ENCODE results near the gene SCPEP1.

SCPEP1 gene

DNA sequence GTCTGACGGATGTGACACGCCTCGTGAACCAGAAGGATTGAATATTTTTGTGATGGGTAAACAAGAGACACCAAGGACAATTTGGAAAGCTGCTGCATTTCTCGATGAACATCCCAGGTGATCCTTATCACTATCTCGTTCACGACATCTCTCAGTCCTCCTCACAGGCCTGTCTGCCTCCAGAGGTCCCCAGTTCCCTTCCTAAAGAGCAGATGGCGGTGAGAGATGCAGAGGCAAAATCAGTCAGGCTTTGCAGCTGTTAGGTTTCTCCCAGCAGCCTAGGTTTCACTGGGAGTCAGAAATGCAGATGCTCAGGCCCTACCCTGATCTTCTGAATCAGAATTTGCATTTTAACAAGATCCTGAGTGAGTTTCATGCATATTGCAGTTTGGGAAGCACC lies 23.6 kb downstream of the SCPEP1 start:
- no peak for DNase-seq

DNA sequence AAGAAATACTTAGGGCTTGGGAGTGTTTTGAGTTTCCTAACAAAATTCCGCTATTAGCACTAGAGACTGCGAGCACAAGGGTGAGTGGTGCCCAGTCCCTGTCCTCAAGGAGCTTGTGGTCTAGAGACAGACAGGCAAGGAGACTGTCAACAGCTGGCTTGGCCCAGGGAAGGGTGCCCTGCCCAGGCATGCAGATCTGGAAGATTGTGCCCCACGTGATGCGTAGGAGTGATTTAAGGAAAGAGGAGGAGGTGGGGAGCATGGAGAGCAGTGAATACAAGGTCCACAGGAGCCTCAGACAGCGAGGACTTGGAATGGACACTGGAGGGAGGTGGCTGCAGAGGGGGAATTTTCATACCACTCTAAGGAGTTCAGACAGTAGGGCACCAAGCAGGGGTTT lies 25.0 kb downstream of the SCPEP1 start:
- no peak for DNase-seq

DNA sequence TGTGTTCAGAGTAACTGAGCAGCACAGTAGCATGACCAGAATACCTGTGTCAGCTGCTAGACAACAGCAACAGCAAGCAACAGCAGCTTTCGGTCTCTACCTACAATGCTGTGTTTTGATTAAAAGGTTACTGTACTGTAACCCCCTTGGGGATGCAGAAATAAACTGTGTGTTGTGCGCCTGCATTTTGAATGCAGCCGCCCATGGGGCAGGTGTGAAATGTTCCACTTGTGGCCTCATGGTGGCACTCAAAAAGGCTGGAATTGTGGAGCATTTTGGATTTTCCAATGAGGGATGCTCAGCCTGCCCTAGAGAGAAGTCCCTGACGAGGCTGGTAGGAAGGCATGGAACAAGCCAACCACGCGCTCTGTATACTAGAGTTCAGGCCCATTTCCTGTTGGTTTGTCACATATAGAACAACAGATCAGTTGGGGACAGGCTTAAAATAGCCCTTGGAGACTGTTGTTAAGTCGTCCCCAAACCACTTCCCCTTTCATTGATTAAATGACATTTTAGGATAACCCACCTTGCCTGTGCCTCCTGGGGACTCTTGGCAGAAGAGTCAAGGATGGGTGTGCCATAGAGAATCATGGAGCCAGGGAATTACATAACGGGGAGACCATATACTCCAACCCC lies 27.1 kb downstream of the SCPEP1 start:
- DNase-seq = peak in 1 of 5 experiments; percentile 21

DNA sequence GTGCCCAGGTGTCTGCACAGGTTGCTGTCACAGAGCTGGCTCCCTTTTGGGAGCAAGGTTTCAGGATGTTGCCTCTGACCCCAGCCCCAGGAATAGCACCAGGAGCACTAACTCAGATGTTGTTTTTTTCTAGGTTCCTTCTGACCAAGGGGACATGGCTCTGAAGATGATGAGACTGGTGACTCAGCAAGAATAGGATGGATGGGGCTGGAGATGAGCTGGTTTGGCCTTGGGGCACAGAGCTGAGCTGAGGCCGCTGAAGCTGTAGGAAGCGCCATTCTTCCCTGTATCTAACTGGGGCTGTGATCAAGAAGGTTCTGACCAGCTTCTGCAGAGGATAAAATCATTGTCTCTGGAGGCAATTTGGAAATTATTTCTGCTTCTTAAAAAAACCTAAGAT lies 28.1 kb downstream of the SCPEP1 start:
- DNase-seq = no peak

DNA sequence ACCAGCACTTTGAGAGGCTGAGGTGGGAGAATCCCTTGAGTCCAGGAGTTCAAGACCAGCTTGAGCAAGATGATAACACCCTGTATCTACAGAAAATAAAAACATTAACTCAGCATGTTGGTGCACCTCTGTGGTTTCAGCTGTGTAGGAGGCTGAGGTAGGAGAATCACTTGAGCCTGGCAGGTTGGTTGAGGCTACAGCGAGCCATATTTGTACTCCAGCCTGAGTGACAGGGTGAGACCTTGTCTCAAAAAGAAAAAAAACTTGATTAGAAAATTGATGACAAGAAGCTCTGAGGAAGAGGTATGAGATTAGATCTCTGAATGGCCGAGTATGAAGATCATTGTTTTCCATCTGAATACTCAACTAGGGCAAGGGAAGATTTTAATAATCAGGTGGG lies 31.0 kb downstream of the SCPEP1 start:
- DNase-seq = peak in 1 of 5 experiments; percentile 11

DNA sequence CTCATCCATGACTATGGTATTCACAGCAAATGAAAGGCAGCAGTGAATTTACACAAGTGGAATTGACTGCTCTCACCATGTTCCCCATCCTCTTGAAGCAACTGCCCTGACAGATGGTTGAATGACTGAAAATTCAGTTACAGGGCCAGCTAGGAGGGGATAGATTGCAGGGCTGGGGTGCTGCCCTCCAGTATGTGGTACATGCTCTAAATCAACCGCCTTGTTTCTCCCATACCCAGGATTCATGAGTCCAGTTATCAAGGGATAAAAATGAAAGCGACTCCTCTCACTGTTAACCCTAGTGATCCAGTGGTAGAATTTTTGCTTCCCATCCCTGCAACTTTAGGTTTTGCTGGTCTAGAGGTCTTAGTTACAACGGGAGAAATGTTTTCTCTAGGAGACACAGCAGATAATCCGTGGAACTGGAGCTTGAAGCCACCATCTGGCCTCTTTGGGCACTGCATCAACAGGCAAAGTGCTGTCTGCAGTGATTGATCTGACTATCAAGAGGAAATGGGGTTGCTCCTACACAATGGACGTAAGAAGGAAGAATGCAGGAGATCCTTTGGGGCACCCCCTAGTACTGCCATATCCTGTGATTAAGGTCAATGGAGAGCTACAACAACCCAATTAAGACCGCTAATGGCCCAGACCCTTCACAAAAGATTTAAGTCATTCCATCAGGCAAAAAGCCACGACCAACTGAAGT lies 32.0 kb downstream of the SCPEP1 start:
- peak in 4 of 5 experiments; percentile 2 to 69 (median 26) for DNase-seq

DNA sequence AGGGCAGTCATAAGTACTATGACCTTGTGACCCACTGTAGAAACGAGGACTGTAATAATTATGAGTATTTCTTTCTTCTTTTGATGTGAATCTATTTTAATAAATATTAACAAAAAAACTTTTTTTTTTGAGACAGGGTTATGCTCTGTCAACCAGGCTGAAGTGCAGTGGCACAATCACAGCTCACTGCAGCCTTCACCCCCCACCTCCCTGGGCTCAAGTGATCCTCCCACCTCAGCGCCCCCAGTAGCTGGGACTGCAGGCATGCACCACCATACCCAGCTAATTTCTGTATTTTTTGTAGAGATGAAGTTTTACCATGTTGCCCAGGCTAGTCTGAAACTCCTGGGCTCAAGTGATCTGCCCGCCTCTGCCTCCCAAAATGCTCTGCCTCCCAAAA lies 32.6 kb downstream of the SCPEP1 start:
- DNase-seq = no peak

DNA sequence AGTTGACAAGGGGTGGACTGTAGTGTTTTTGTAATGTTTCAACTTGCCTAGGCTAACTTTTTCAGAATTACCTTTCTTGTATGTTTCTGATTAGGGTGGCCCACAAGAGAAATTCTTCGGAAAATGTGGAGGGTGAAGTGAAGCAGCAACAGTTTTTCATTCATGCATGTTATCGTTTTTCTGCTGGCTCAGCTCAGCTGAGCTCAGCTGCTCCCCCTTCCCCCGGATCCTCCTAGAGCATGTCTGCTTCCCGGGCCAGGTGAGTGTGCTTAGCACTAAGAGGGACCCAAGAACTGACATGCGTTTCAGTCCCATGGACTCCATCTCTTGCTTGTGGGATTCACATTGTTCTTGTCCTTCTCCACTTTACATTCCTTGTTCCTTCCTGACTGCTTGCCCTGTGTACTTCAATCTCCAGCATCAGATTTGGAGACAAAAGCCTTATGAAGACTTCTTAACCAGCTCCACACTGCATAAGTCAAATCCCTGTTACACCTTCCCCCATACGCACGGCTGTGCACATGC lies 33.6 kb downstream of the SCPEP1 start:
- no peak for DNase-seq

DNA sequence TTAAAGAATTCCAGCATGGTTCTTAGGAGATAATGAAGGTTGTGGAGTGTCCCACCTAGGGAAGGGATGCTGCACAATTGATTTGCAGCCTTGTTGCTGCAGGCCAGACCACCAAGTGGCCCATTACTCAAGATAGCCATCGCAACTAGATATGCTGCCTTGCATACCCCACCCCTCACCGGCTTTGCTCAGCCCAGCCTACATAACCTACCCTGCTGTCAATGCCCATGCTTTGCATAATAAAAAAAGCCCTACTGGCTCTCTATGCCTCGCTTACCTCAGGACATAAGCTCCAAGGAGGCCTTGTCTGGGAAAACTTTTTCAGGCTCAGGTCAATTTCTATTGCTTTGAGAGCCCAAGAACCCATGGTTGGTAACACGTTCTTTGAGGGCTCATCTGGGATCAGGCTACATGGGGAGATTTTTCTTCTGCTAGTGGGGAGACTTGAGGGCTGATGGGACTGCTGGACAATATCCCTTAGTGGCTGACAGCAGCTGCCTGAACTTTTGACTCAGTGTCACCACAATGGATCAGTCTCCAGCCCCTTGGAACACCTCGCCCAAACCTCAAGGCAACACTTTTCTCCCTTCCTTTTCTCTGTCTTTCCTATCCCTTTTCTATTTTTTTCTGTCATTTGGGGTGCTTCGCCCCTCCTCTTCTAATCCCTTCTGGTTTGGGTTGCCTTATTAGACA lies 38.3 kb downstream of the SCPEP1 start:
- no peak for DNase-seq

DNA sequence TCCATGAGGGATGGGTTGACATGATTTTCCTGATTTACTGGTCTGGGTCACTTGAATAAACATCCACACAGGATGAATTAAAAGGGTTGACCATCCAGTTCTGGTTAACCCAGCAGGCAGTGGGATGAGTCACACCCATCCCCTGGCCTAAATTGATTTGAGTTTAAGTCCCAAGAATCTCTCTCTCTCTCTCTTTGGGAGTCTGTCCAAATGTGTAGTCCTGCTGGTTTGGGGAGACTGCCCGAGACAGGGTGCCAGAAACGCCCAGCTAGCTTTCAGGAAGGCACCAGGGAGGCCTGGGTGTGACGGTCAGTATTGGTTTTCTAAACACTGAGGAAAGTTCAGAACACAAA lies 38.8 kb downstream of the SCPEP1 start:
- no peak for DNase-seq

DNA sequence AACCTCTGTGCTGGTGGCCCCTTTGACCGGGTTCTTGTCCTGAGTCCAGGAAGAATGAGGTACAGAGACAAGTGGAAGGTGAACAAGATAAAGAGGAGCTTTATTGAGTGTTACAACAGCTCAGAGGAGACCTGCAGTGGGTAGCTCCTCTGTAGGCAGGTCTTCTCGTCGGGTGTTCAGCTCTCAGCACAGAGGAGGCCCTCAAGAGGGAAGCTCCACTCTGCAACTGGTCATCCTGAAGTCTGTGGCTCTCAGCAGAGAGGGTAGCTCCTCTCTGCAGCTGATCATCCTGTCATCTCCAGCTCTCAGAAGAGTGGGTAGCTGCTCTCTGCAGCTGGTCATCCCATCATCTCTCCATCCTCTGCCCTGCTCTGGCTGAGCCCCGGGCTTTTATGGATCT lies 39.7 kb downstream of the SCPEP1 start:
- DNase-seq = no peak

DNA sequence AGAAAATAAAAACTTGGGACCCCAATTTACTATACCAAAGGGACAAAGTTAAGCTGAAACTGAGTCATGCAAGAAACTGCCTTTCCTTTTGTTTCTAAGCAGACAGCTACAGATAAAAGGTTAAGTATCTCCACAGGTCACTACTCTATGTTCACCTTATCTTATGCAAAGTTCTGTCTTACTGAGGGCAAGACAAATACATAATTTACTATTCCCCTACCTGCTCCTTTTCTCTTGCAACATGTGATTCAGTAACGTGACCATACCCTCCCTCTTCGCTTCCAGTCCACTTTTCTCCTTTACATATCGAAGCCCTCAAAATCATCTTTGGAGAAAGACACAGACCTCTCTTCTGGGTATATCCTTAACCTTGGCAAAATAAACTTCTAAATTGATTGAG lies 42.3 kb downstream of the SCPEP1 start:
- no peak for DNase-seq

DNA sequence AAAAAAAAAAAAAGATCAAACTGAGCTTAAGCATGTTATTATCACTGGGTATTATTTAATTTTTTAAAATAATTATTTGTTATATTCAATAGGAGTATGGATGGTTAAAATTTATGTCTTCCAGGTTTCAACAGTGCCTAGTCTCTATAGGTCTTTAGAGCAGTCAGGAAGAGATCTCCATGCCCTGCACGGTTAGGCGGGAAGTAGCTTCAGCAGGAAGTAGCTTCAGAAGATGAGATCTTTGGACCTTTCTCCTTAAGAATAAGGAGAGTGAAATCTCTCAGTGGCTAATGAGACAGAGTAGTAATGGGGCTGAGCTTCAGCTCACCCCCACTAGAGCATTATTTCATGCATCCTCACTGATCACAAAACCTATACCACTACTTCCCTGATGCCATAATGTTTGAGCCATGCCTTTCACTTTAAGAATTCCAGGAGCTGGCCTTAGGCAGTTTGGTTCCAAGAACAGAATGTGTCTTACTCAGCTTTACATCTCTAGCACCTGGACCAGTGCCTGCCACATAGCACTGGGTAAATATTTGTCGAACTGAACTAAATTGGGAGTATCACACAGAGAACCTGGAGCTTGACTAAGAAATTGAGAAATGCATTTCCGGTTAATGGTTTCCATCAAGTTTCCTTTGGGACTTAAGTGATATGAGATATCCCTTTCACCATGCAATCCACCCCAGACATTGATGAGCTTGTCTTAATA lies 43.5 kb downstream of the SCPEP1 start:
- no peak for DNase-seq

DNA sequence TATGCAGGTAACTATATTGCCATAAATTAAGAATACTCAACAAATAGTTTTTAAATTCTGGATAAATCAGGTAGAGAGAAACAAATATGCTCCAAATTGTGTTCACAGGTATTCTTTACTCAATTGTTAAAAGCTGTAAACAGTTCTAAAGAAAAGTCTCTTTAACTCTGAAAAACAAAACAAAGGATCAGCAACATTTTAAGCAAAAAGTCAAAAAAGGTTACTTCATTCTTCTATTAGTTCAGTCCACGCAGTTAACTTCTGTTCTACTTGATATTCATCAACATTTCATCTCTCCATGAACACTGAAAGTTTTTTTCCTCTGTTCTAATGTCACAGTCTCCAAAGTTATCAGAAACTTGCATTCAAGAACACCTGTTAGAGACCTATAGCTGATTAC lies 47.9 kb downstream of the SCPEP1 start:
- DNase-seq = no peak

DNA sequence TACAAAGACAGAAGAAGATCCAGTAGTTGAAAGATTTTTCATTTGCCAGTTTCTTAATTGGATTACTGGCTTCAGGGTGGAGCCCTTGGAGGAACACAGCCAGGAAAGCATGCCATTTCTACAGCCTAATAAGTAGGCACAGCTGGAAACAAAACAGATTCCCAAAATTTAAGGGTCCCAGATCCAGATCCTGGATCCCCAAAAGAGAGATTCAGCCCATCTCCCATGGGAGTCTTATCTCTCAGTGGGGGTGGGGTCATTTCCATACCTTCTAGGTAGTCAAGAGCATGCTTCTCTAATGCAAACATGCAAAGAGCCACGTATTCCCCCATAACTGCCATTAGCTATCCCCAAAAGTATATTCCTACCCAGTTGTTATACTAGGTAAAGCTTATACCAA lies 49.9 kb downstream of the SCPEP1 start:
- no peak for DNase-seq

DNA sequence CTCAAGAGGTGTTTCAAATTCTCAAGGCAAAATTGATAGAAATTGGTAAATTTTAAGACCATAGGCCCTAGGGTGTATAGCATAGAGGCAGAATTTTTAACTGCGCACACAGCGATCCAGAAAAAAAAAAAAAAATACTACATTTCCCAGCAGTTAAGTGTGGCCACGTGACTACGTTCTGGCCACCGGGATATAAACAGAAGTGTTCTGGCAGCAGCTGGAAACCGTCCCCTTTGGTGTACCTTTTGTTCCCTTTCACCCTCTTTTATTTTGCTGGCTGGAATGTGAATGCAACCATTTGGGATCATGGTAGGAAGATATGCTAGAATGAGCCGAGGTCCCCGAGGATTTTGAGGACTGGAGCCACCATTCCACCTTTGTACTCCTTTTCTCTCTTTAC lies 54.4 kb downstream of the SCPEP1 start:
- DNase-seq = no peak

DNA sequence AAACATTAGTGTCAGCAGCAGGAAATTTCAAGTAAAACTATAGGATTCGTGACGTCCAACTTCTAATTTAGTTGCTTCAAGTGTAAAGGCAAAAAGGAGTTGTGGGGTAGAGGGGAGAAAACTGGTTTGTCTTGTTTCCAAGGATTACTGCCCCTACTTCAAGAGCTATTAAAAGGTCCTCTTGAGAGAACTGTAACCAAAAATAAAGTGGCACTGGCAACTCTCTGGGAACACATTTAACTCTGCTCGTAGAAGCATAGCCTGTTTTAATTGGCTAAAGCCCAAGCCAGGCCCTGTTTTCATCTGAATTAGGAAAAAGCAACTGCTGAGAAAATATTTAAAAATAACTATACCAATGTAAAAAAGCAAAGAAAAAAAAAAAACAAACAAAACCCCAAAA lies 55.4 kb downstream of the SCPEP1 start:
- no peak for DNase-seq

DNA sequence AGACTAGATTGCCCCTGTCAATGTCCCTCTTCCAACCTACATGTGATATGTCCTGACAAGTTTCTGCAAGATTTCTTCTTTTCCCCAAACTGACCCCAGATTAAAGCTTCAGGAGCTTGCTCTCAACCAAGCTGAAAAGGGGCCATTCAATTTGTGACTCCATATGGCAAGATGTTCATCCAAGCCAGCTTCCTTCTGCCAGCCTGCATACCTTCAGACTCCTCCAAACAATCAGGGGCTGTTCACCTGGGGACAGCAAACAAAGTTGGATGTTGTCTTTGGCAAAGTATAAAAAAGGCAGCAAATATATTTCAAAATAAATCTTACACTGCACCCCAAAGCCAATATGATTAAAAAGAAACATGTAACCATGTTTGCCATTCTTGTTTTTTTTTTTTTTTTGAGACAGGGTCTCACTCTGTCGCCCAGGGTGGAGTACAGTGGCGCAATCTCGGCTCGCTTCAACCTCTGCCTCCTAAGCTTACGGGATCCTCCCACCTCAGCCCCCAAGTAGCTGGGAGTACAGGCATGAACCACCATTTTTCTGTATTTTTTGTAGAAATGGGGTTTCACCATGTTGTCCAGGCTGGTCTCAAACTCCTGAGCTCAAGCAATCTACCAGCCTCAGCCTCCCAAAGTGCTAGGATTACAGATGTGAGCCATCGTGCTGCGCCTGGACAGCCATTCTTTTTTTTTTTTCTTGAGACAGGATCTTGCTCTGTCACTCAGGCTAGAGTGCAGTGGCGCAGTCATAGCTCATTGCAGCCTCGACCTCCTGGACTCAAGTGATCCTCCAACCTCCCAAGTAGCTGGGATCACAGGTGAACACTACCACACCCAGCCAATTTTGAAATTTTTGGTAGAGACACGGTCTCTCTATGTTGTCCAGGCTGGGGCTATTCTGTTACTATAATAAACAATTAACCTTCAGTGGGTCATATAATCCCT lies 57.1 kb downstream of the SCPEP1 start:
- DNase-seq = no peak

DNA sequence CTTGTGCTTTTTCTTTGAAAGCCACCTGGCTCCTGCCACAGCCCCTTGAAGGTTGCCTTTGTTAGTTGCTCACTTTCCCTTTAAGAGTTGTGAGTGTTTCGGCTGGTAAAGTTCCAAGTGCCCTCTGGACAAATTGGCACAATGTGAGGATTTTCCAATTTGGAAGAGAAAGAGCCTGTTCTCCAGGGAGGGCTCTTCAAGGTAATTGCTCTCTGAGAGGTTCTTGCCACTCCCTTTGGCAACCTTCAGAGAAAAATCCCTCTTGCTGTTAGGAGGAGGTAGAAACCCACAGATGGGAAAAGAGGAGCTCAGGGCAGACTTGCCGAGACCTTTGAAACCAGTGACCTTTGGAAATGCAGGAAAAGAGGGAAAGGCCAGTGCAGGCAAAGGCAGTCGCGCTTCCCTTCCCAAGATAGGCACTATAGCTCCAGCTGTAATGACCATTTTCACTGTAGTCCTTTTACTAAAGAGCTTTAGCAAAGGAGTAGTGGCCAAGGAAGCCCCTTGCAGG lies 58.1 kb downstream of the SCPEP1 start:
- no peak for DNase-seq

DNA sequence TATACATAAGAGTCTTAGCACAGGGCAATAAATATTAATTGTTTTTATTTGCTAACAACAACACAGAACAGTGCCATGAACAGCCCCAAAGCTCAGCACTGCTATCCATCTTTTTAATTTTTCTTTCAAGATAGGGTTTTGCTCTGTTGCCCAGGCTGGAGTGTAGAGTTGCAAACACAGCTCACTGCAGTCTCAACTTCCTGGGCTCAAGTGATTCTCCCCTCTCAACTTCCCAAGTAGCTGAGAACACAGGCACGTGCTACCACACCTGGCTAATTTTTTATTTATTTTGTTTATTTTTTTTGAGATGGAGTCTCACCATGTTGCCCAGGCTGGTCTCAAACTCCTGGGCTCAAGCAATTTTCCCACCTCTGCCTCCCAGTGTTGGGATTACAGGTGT lies 59.5 kb downstream of the SCPEP1 start:
- no peak for DNase-seq

DNA sequence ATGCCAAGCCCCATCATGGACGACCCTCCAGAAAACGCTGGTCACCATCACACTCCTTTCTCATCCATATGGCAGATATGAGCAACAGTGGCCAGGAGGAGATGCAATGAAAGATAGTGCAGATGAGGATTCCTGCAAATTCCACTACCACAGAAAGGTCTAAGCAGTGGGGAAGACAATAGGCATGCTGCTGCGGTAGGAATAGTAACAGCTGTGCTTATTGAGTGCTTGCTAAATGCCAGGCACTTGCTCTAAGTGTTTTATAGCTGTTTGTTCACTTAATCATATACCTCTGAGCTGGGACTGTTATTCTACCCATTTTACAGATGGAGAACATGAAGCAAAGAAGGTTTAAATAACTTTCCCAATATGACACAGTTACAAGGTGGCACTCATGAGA lies 60.6 kb downstream of the SCPEP1 start:
- no peak for DNase-seq

DNA sequence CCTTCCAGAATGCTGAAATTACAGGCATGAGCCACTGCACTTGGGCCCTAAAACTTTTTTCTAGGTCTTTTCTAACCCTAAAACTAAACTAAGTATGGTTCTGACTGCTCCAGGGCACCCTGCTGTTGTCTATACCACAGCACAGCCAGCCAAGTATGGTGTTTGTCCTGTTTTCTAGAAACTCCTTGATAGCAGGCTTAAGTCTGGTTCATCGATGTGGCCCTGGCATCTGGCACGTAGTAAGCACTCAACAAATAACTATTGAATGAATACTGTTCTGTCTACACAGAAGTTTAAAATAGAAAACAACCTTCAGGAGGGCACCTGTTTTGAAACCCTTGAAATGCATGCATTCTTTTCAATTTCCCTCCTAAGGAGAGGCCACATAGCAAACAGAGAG lies 62.6 kb downstream of the SCPEP1 start:
- DNase-seq = no peak
